Sigmoid colon (tissue), 7 donors: ENCODE results near the gene TMOD2. TPM values are rescaled to one million over a fixed set of nuclear protein-coding genes. Genes with fewer than 3 reads are reported as not detected.

Experiments used
- DNase-seq: peaks from one replicate; pipeline ENCODE4 v3.0.0-alpha.2; 2019
- H3K27ac ChIP-seq, 4 donors: fragments of 200-600 bp; sonication (generic); one replicate each; pipeline ENCODE4 v1.5.1; 2016 to 2019; ENCODE audit warnings: mild to moderate bottlenecking in 1 of 4
- H3K27me3 ChIP-seq, 3 donors: fragments of 200-600 bp; sonication (generic); one replicate each; pipeline ENCODE4 v1.5.1; 2019; ENCODE audit warnings: mild to moderate bottlenecking in 1 of 3
- H3K36me3 ChIP-seq, 4 donors: fragments of 200-600 bp; sonication (generic); one replicate each; pipeline ENCODE4 v1.5.1; 2016 to 2019
- H3K4me1 ChIP-seq, 4 donors: fragments of 200-600 bp; sonication (generic); one replicate each; pipeline ENCODE4 v1.5.1; 2017 to 2019
- H3K4me3 ChIP-seq, 4 donors: fragments of 200-600 bp; sonication (generic); one replicate each; pipeline ENCODE4 v1.5.1; 2017 to 2019; ENCODE audit warnings: mild to moderate bottlenecking in 2 of 4, moderate library complexity in 1 of 4
- H3K9me3 ChIP-seq, 4 donors: fragments of 200-600 bp in 3 of 4; sonication (generic) in 3 of 4; one replicate each; pipeline versions ENCODE4 v1.5.1 to v1.6.1; 2013 to 2019
- EP300 ChIP-seq, 4 donors: sonication (generic); formaldehyde crosslinking; IDR thresholded peaks; one replicate each; pipeline ENCODE4 v1.6.1; 2017; ENCODE audit warnings: antibody characterized with exemption in 4 of 4
- POLR2A ChIP-seq, 2 donors: fragments of 450-650 bp; IDR thresholded peaks; one replicate each; pipeline ENCODE4 v1.6.1; 2016; ENCODE audit warnings: antibody characterized with exemption in 2 of 2, mild to moderate bottlenecking in 2 of 2, moderate library complexity in 2 of 2
- POLR2AphosphoS5 ChIP-seq, 4 donors: sonication (generic); formaldehyde crosslinking; IDR thresholded peaks; one replicate each; pipeline ENCODE4 v1.6.1; 2017; ENCODE audit warnings: antibody characterized with exemption in 4 of 4
- WGBS, 2 donors: extraction: QIAGEN DNeasy Blood & Tissue Kit; methylation state at CpG; one replicate each; pipeline ENCODE4 v1.1.7; 2013; 5-methylcytosine and 5-hydroxymethylcytosine counted together
- intact Hi-C: fragments of 100-400 bp; cut with DNase I; formaldehyde crosslinking; loops from one replicate; pipeline ENCODE4 v1.15.1; 2023
- polyA plus RNA-seq, 3 donors: library from polyadenylated mRNA; stranded (reverse); fragments of 200-250 nt; gene quantifications; one replicate each; pipeline ENCODE4 v1.2.3, GENCODE V29; 2013
- total RNA-seq, 4 donors: library from RNA; depleted of rRNA; stranded (reverse); fragments of >200 nt; gene quantifications; one replicate each; pipeline ENCODE4 v1.1.0, GENCODE V29; 2016
- TF ChIP-seq, protein P1 (sequence below), 4 experiments: fragments of 450-650 bp in 3 of 4; fragments of 200-600 bp in 1 of 4; IDR thresholded peaks; one replicate each; pipeline ENCODE4 v1.5.1; 2016 to 2019; ENCODE audit warnings: antibody characterized with exemption in 4 of 4, mild to moderate bottlenecking in 3 of 4, moderate library complexity in 2 of 4
- donor health status: healthy with polysubstance abuse.
- donor health status: Bipolar disorder and iron deficiency.
- donor health status: healthy.

TMOD2 gene
- total and polyA plus RNA-seq, 7 donors: 1.4 to 32.5 (median 18.1) TPM

DNA sequence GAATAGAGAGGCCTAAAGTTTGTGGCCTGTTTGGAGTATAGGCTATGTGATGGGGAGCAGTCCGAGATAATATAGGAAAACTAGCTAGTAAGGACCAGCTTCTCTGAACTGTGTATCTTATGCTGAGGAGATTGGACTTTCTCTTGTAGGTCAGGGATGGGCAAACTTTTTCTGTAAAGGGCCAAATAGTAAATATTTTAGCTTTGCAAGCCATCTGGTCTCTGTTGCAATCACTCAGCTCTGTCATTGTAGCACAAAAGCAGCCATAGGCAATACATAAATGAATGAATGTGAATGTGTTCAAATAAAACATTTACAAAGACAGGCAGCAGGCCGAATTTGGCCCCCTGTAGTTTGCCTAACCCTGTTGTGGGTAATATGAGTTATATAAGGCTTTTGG, 102.6 kb downstream of the TMOD2 start:
- Histone ChIP-seq H3K4me1 (peaks cover 0 to 3% (median 1%) of the 10 kb centered on the region in 4 donors), H3K9me3 (no peaks in the 10 kb centered on the region), H3K27me3 (no peaks in the 10 kb centered on the region), H3K4me3 (no peak overlapping the region), H3K36me3 (no peaks in the 10 kb centered on the region), H3K27ac (no peak overlapping the region)
- TF ChIP-seq POLR2A (IDR thresholded peaks at IDR 0.05): no peak
- TF ChIP-seq POLR2AphosphoS5 (IDR thresholded peaks at IDR 0.05): no peak
- no peak for TF ChIP-seq EP300 (IDR thresholded peaks at IDR 0.05)
- TF ChIP-seq, protein P1, sequence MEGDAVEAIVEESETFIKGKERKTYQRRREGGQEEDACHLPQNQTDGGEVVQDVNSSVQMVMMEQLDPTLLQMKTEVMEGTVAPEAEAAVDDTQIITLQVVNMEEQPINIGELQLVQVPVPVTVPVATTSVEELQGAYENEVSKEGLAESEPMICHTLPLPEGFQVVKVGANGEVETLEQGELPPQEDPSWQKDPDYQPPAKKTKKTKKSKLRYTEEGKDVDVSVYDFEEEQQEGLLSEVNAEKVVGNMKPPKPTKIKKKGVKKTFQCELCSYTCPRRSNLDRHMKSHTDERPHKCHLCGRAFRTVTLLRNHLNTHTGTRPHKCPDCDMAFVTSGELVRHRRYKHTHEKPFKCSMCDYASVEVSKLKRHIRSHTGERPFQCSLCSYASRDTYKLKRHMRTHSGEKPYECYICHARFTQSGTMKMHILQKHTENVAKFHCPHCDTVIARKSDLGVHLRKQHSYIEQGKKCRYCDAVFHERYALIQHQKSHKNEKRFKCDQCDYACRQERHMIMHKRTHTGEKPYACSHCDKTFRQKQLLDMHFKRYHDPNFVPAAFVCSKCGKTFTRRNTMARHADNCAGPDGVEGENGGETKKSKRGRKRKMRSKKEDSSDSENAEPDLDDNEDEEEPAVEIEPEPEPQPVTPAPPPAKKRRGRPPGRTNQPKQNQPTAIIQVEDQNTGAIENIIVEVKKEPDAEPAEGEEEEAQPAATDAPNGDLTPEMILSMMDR (IDR thresholded peaks at IDR 0.05): no peak
- intact Hi-C loops: no loop called here
- DNase-seq: no peak
- WGBS, 2 donors: 85 to 86% methylated on average over 2 of the region's 2 CpGs

DNA sequence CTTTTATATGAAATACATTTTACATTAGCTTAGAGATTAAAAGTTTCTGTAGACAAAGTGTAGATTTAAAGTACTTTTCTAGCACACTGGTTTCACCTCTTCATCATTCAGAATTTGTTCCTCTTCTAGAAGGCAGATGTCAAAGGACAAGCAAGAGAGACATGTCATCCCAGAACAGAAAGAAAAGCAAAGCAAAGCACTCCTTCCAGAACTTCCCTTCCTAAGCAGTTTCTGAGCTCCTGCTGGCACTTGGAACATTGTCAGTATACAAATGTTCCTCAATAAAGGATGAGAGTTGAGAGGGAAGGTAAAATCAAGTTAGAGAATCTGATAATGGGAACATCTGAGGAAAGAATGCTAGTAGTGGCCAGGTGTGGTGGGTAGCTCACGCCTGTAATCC, 104.2 kb downstream of the TMOD2 start:
- no peak overlapping the region for H3K4me3 ChIP-seq
- 87 to 95% methylated on average over 1 of the region's 1 CpG for WGBS, 2 donors
- intact Hi-C loops: no loop called here
- H3K4me1 ChIP-seq: peaks cover 0 to 3% (median 0%) of the 10 kb centered on the region in 4 donors
- no peak overlapping the region for H3K27ac ChIP-seq
- no peaks in the 10 kb centered on the region for H3K36me3 ChIP-seq
- no peaks in the 10 kb centered on the region for H3K27me3 ChIP-seq
- H3K9me3 ChIP-seq: no peaks in the 10 kb centered on the region
- TF ChIP-seq EP300 (IDR thresholded peaks at IDR 0.05) (no peak), POLR2A (IDR thresholded peaks at IDR 0.05) (no peak)
- TF ChIP-seq, protein P1 (IDR thresholded peaks at IDR 0.05): no peak
- no peak for DNase-seq

DNA sequence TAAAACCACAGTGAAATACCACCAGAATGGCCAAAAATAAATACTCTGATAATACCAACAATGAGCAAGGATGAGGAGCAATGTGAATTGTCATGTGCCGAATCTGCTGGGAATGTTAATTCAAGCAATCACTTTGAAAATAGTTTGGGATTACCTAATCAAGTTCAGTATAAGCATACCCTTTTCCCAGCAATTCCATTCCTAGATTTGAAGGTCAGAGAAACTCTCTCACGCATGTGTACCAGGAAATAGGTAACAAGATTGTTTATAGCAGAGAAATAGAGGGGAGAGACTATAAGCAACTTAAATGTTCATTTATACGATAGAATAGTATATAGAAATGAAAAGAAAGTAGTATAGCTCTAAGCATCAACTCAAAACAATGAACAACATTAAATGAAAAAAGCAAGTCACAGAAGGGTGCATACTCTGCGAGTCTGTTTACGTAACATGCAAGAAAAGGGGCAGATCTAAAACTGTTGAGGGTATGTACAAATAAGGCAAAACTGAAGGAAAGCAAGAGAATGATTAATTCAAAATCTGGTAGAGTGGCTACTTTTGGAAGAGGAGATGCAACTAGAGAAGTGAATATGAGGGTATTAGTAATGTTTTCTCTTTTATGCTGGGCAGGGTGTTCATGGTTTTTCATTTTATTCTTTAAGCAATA, 105.5 kb downstream of the TMOD2 start:
- intact Hi-C loops: no loop called here
- no peak for TF ChIP-seq POLR2A (IDR thresholded peaks at IDR 0.05)
- no peak for TF ChIP-seq EP300 (IDR thresholded peaks at IDR 0.05)
- no peak for TF ChIP-seq POLR2AphosphoS5 (IDR thresholded peaks at IDR 0.05)
- TF ChIP-seq, protein P1 (IDR thresholded peaks at IDR 0.05): no peak
- H3K4me1 ChIP-seq: peaks cover 0 to 3% (median 0%) of the 10 kb centered on the region in 4 donors
- H3K36me3 ChIP-seq: no peaks in the 10 kb centered on the region
- no peak overlapping the region for H3K4me3 ChIP-seq
- H3K27me3 ChIP-seq: no peaks in the 10 kb centered on the region
- DNase-seq: no peak
- H3K9me3 ChIP-seq: no peaks in the 10 kb centered on the region
- WGBS, 2 donors: 76 to 84% methylated on average over 5 of the region's 5 CpGs
- no peak overlapping the region for H3K27ac ChIP-seq

DNA sequence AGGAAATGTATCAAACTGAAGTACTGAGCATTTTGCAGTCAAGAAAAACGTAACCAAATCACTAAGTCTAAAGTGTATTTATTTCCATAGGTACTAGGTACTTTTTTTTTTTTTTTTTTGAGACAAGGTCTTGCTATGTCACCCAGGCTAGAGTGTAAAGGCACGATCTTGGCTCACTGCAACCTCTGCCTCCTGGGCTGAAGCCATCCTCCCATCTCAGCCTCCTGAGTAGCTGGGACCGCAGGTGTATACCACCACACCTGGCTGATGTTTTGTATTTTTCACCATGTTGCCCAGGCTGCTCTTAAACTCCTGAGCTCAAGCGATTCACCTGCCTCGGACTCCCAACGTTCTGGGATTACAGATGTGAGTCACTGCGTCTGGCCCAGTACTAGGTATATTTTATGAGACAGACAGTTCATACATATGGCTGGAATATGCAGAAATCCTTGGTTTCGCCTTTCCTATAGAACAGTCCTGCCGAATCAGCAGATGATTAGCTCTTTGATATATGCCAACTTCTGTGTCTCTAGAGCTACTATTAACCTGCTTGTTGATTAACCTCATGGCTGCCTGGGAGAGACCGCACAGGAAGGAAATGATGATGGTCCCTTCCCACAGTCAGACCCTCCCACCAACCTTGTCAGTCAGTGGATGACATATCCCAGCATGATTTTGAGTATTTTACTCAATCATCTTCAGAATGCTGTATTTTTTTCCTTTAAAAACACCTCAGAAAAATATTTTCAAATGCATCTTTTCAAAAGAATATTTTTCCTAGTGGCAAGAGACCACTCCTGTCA, 110.4 kb downstream of the TMOD2 start:
- TF ChIP-seq POLR2A (IDR thresholded peaks at IDR 0.05) (no peak), POLR2AphosphoS5 (IDR thresholded peaks at IDR 0.05) (no peak), EP300 (IDR thresholded peaks at IDR 0.05) (no peak)
- TF ChIP-seq, protein P1 (IDR thresholded peaks at IDR 0.05): no peak
- intact Hi-C loops: no loop called here
- Histone ChIP-seq H3K27ac (no peak overlapping the region), H3K36me3 (peaks cover 0 to 27% (median 7%) of the 10 kb centered on the region in 4 donors), H3K4me3 (no peak overlapping the region), H3K27me3 (no peaks in the 10 kb centered on the region), H3K4me1 (no peaks in the 10 kb centered on the region), H3K9me3 (no peaks in the 10 kb centered on the region)
- no peak for DNase-seq
- 83 to 90% methylated on average over 10 of the region's 10 CpGs for WGBS, 2 donors
